ENCODE data around the gene ACP1.

ACP1 gene

DNA sequence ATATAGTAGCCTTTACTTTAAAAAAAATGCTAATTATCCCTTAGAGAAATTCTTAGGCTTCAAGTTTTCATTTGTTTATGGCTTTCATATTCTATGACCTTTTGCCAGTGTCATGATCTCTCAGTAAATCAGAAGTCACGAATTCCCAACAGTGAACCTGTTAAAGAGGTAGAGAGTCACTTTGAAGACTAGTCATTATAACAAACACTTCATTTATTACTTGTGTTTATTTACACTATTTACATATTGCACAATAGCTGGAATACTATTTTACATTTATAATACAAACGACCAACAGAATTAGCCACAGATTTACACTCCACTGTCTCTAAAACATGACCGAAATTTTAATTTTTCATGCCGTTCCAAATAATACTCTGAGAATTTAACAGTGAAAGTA is 14.6 kb downstream of the ACP1 start:
- DNase-seq (ENCODE audit: low read depth) = no peak
- H3K4me3 ChIP-seq (ENCODE audit: low read depth, low read length) = no peak overlapping the region
- TF ChIP-seq, protein P1, sequence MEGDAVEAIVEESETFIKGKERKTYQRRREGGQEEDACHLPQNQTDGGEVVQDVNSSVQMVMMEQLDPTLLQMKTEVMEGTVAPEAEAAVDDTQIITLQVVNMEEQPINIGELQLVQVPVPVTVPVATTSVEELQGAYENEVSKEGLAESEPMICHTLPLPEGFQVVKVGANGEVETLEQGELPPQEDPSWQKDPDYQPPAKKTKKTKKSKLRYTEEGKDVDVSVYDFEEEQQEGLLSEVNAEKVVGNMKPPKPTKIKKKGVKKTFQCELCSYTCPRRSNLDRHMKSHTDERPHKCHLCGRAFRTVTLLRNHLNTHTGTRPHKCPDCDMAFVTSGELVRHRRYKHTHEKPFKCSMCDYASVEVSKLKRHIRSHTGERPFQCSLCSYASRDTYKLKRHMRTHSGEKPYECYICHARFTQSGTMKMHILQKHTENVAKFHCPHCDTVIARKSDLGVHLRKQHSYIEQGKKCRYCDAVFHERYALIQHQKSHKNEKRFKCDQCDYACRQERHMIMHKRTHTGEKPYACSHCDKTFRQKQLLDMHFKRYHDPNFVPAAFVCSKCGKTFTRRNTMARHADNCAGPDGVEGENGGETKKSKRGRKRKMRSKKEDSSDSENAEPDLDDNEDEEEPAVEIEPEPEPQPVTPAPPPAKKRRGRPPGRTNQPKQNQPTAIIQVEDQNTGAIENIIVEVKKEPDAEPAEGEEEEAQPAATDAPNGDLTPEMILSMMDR (IDR thresholded peaks at IDR 0.05; ENCODE audit: insufficient read depth, low read depth, low read length, missing control alignments) = no peak

DNA sequence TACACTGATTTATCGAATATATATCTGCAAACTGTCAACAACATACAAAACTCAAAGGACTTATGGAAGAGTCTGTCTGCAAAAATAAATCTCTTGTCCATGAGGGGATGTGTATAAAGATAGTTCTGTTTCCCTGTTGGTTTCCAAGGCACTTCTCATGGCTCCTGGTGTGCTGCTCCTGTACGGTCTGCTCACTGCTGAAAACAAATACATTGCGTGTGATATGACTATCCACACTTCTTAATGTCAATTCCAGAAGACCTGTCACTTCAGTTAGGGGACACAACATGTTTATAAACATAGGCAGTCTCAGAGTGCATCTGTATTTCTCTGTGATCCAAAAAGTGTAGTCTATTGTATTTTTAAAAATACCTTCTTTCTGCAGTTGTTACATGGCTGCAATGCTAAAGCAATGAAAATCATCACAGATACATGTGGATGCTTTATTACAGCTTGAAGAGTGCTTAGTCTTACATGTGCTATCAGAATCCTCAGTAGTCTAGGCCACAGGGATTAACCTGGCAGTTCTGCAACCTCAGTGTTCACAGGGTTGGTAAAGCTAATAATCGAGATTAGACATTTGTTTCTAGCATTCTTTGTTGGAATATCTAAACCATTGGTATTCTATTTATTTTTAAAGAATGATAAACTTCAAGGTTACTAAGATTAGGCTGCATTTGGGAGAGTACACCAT is 15.4 kb downstream of the ACP1 start:
- DNase-seq (ENCODE audit: low read depth) = no peak
- TF ChIP-seq, protein P1 (IDR thresholded peaks at IDR 0.05; ENCODE audit: insufficient read depth, low read depth, low read length, missing control alignments) = no peak
- H3K4me3 ChIP-seq (ENCODE audit: low read depth, low read length) = no peak overlapping the region

DNA sequence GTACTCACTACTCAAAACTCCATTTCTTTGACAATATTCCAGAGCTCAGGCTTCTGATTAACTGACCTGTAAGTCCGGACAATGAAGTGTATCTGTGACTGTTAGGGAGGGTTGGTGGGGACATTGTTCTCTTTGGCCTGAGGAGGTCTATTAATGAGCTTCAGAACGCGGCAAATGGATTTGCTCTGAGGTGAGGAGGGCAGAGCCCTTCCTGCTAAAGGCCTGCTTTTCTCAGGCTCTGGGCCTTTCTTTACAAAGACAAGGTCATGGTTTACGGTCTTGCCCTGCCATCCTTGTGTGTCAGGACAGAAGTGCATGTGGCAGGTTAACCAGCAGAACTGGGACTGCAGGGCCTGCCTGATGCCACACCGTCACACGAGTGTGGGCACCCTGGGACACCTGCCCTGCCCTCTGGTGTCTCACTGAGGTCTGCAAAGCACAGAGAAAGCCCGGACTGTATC is 15.9 kb downstream of the ACP1 start:
- TF ChIP-seq, protein P1 (IDR thresholded peaks at IDR 0.05; ENCODE audit: insufficient read depth, low read depth, low read length, missing control alignments) = no peak
- no peak for DNase-seq (ENCODE audit: low read depth)

DNA sequence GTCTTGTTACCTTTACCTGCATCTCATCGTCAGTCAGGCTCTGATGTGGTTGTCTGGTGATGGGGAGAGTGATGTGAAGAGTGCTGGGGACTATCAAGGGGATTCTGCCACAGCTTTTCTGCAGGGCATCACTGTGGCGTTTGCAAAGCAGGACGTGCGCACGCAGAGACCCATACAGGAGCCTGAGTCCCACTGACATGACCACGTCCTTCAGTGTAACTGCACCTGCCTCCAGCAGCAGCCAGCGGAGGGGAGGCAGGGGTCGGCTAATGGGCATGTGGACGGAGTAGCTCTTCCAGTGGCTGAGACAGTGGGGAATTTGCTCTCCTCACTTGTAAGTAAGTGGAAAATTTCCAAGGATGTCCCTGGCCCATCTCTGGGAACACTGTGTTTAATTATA is 16.6 kb downstream of the ACP1 start:
- TF ChIP-seq, protein P1 (IDR thresholded peaks at IDR 0.05; ENCODE audit: insufficient read depth, low read depth, low read length, missing control alignments) = no peak
- DNase-seq (ENCODE audit: low read depth) = no peak
- H3K4me3 ChIP-seq (ENCODE audit: low read depth, low read length) = no peak overlapping the region

More for the DNA sequence above, 15.9 kb downstream of the ACP1 start:
- H3K4me3 ChIP-seq (ENCODE audit: low read depth, low read length) = no peak overlapping the region

DNA sequence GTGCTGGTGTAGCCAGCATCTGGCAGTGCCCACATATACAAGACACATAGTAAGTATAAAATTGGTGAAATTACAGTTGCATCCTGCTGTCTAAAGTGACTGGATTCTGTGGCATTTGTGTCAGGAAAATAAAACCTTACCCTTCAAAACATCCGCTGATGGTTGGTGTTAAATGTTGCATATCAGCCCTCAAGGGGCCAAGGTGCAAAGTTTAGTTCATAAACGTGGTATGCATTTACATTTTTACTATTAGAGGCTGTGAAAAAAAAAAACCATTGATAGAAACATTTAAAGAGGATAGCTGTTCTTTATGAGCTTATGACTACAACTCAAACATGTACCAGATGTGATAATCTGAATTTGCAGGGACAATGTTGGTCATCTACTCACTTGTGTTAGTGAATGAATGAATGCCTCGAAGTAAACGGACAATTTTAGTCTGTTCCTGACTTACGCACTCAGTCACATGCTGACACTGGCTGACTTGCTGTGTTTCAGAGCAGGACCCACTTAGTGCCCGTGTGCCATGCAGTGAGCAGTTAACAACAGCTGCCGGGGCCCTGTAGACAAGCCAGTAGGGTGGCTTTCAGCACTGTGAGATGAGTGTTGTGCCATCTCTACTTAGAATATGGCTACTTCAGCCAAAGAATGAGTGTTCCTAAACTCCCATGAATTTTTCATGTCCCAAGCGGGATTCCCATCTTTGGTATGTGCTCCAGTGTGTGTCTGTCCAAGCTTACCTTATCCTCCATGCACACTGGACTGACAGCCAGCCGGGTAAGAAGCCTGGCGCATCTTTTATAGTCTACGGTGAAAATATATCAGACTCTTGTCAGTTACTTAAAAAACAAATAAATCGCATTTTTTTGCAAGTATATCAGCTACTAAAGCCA is 17.9 kb downstream of the ACP1 start:
- no peak overlapping the region for H3K4me3 ChIP-seq (ENCODE audit: low read depth, low read length)
- DNase-seq (ENCODE audit: low read depth) = no peak
- TF ChIP-seq, protein P1 (IDR thresholded peaks at IDR 0.05; ENCODE audit: insufficient read depth, low read depth, low read length, missing control alignments) = no peak

DNA sequence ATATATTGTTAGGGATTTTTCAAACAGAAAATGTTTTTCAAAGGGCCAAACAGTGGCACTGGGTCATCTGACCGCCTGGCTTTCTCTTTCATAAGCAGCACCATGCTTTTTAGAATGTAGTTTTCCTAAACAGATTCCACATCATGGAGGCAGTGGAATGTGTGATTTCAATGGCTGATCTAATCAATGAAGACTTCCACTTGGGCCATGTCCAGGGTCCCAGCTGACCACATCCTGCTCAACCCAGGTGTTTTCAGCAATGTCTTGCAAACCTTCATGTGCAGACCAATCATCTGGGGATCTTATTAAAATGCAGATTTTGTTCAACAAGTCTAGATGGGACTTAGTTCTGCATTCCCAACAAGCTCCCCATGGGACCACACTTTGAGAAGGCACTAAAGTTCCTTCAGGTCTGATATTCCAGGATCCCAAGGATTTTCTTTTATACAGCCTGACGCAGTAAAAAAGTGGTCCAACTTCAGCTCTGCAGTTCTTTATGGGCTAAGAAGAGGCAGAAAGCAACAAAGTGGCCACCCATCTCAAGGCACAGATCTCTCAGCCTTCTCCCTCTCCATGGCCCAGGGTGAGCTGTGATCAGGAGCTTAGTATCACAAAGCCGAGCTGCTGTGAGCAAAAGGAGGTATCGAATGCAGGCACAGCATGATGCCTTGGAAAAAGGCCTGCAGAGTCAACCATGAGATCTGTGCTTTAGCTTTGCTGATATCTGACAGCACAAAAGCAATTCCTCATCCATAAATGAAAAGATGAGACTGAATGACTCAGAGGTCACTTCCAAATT is 19.4 kb downstream of the ACP1 start:
- no peak for DNase-seq (ENCODE audit: low read depth)
- TF ChIP-seq, protein P1 (IDR thresholded peaks at IDR 0.05; ENCODE audit: insufficient read depth, low read depth, low read length, missing control alignments) = no peak
- H3K4me3 ChIP-seq (ENCODE audit: low read depth, low read length) = no peak overlapping the region

Data from GM12865 (cell line).